Mesendoderm (in vitro differentiated cells): ENCODE measurements around the gene CSGALNACT2.
"Not testable (repeated sequence)": the region's sequence is repeated elsewhere in the genome, so short reads cannot be mapped to it uniquely, and the experiment has no call there.

Experiments used
- DNase-seq: peaks from one replicate; pipeline ENCODE4 v3.0.0; 2013
- H2AK5ac ChIP-seq: 2 replicates; pipeline ENCODE4 v1.6.1; 2013; ENCODE audit warnings: low read length, inconsistent platforms
- H2BK120ac ChIP-seq: 2 replicates; pipeline ENCODE4 v1.6.1; 2013; ENCODE audit warnings: low read depth, mild to moderate bottlenecking, low read length, moderate library complexity, mixed read lengths
- H2BK15ac ChIP-seq: replicated peaks from 2 replicates; pipeline ENCODE4 v1.6.1; 2013; ENCODE audit warnings: low read depth, mild to moderate bottlenecking, moderate library complexity
- H2BK5ac ChIP-seq: 2 replicates; pipeline ENCODE4 v1.6.1; 2013; ENCODE audit warnings: low read length, inconsistent platforms
- H3K18ac ChIP-seq: 2 replicates; pipeline ENCODE4 v1.6.1; 2013; ENCODE audit warnings: mild to moderate bottlenecking, low read length, mixed read lengths
- H3K23ac ChIP-seq: one replicate; pipeline ENCODE4 v1.6.1; 2013; ENCODE audit warnings: low read length
- H3K27ac ChIP-seq: 2 replicates; pipeline ENCODE4 v1.5.1; 2013; ENCODE audit warnings: low read depth, mild to moderate bottlenecking, inconsistent platforms, low read length, moderate library complexity
- H3K27me3 ChIP-seq: 2 replicates; pipeline ENCODE4 v1.6.1; 2013; ENCODE audit warnings: low read length, control low read depth, mild to moderate bottlenecking, inconsistent platforms; ENCODE audit not compliant: insufficient read depth, poor library complexity
- H3K36me3 ChIP-seq: 2 replicates; pipeline ENCODE4 v1.6.1; 2013; ENCODE audit warnings: low read length, inconsistent platforms; ENCODE audit not compliant: control insufficient read depth, insufficient read depth
- H3K4ac ChIP-seq: one replicate; pipeline ENCODE4 v1.6.1; 2013; ENCODE audit warnings: low read depth, mild to moderate bottlenecking, low read length, moderate library complexity
- H3K4me1 ChIP-seq: 2 replicates; pipeline ENCODE4 v1.6.1; 2013; ENCODE audit warnings: low read depth, low read length, inconsistent platforms; ENCODE audit not compliant: control insufficient read depth
- H3K4me2 ChIP-seq: 2 replicates; pipeline ENCODE4 v1.6.1; 2013; ENCODE audit warnings: low read length
- H3K4me3 ChIP-seq: 2 replicates; pipeline ENCODE4 v1.5.1; 2013; ENCODE audit warnings: mild to moderate bottlenecking, low read length
- H3K56ac ChIP-seq: one replicate; pipeline ENCODE4 v1.6.1; 2013; ENCODE audit warnings: low read length
- H3K79me1 ChIP-seq: 2 replicates; pipeline ENCODE4 v1.6.1; 2013; ENCODE audit warnings: low read length, inconsistent platforms
- H3K79me2 ChIP-seq: 2 replicates; pipeline ENCODE4 v1.6.1; 2013; ENCODE audit warnings: mild to moderate bottlenecking, low read length; ENCODE audit not compliant: control insufficient read depth, insufficient read depth
- H3K9ac ChIP-seq: 2 replicates; pipeline ENCODE4 v1.6.1; 2013; ENCODE audit warnings: low read length, inconsistent platforms
- H4K5ac ChIP-seq: one replicate; pipeline ENCODE4 v1.6.1; 2013; ENCODE audit warnings: low read length
- H4K8ac ChIP-seq: one replicate; pipeline ENCODE4 v1.6.1; 2013; ENCODE audit warnings: low read depth, mild to moderate bottlenecking, control low read depth, low read length, moderate library complexity
- WGBS: extraction: QIAGEN DNeasy Blood & Tissue Kit; methylation state at CpG from one replicate; pipeline ENCODE4 v1.1.7; 2013; ENCODE audit warnings: low lambda C conversion rate, missing lambda C conversion rate; ENCODE audit not compliant: insufficient coverage; ENCODE audit errors: extremely low coverage; 5-methylcytosine and 5-hydroxymethylcytosine counted together

Gene CSGALNACT2

DNA sequence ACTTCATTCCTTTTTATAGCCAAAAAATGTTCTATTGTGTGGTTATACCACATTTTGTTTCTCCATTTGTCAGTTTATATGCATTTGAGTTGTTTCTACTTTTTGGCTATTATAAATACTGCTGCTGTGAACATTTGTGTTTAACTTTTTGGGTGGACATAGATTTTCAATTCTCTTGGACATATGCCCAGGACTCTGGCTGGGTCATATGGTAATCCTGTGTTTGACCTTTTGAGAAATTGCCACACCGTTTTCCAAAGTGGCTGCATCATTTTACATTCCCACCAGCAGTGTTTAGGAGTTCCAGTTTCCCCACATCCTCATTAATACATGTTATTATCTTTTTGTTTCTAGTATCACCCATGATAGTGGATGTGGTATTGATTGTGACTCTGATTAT, 39.4 kb downstream of the CSGALNACT2 start:
- Histone ChIP-seq H2BK120ac (no peak overlapping the region), H3K9ac (no peak overlapping the region), H3K4me1 (no peaks in the 10 kb centered on the region), H3K4ac (no peak overlapping the region), H3K56ac (no peak overlapping the region), H2AK5ac (no peak overlapping the region), H3K23ac (no peak overlapping the region), H3K18ac (no peak overlapping the region), H3K79me2 (no peaks in the 10 kb centered on the region), H3K4me2 (no peak overlapping the region), H2BK15ac (no peak overlapping the region), H2BK5ac (no peak overlapping the region), H3K27me3 (no peaks in the 10 kb centered on the region), H3K4me3 (no peak overlapping the region), H3K79me1 (no peaks in the 10 kb centered on the region), H3K36me3 (no peaks in the 10 kb centered on the region), H3K27ac (no peak overlapping the region), H4K5ac (no peak overlapping the region), H4K8ac (no peak overlapping the region)
- no peak for DNase-seq
- no CpG with 5 or more reads among the region's 1 CpG for WGBS

DNA sequence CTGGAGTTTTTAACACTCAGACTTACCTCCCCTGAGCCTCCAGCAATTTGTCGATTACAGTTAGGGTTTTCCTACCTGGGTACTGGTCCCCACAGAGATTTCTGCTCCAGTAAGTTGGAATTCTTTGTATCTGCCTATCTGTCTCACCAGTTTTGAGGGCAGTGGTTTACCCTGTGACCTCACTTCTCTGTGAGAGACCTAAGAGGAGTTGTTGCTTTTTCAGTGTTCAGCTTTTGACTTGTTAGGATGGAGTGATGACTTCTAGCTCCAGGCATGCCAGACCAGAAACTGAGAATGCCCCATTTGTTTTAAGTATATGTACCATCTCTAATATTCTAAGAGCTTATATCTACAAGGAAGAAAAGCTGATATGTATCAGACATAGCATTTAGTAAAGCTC, 42.9 kb downstream of the CSGALNACT2 start:
- no CpG with 5 or more reads among the region's 1 CpG for WGBS
- Histone ChIP-seq H3K36me3 (no peaks in the 10 kb centered on the region), H3K4me2 (no peak overlapping the region)

DNA sequence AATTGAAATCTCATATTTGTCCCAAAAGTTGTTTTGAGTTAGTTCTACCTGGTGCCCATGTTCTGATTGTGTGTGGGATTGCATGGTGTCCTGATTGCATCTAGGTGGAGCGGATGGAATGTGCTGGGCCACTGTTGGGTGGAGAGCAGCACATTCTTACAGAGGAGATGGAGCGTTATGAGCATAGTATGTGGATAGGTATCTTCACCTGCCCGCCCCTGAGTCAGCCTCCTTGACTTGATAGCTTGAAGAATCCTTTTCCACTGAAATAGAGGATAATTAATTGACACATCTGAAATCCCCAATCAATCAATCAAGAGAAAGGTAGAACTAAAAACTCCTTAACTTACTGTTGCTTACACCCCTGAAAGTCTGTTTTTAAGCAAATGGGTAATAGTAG, 45.5 kb downstream of the CSGALNACT2 start:
- H3K9ac ChIP-seq, H2BK120ac ChIP-seq, H3K4me3 ChIP-seq, H2BK5ac ChIP-seq, H3K79me1 ChIP-seq, H3K18ac ChIP-seq, H2BK15ac ChIP-seq, H3K27ac ChIP-seq, H4K5ac ChIP-seq, H2AK5ac ChIP-seq, H3K79me2 ChIP-seq, H3K4me1 ChIP-seq, H3K56ac ChIP-seq, H3K36me3 ChIP-seq, H3K4ac ChIP-seq, H4K8ac ChIP-seq, H3K27me3 ChIP-seq, DNase-seq, H3K23ac ChIP-seq, H3K4me2 ChIP-seq: not testable (repeated sequence)
- WGBS, result no CpG with 5 or more reads among the region's 3 CpGs

More for the DNA sequence above, 42.9 kb downstream of the CSGALNACT2 start:
- no peak overlapping the region for H3K27ac ChIP-seq
- no peak overlapping the region for H3K4me3 ChIP-seq
- H2AK5ac ChIP-seq, result no peak overlapping the region
- H2BK120ac ChIP-seq, result no peak overlapping the region
- no peak overlapping the region for H3K23ac ChIP-seq
- no peak overlapping the region for H3K9ac ChIP-seq
- no peak overlapping the region for H2BK5ac ChIP-seq
- H3K18ac ChIP-seq, result no peak overlapping the region
- no peaks in the 10 kb centered on the region for H3K79me1 ChIP-seq
- H4K5ac ChIP-seq, result no peak overlapping the region
- H3K79me2 ChIP-seq, result no peaks in the 10 kb centered on the region
- H3K56ac ChIP-seq, result no peak overlapping the region
- H2BK15ac ChIP-seq, result no peak overlapping the region
- DNase-seq, result no peak
- H3K27me3 ChIP-seq, result no peaks in the 10 kb centered on the region
- no peak overlapping the region for H4K8ac ChIP-seq
- no peak overlapping the region for H3K4ac ChIP-seq
- H3K4me1 ChIP-seq, result no peaks in the 10 kb centered on the region

DNA sequence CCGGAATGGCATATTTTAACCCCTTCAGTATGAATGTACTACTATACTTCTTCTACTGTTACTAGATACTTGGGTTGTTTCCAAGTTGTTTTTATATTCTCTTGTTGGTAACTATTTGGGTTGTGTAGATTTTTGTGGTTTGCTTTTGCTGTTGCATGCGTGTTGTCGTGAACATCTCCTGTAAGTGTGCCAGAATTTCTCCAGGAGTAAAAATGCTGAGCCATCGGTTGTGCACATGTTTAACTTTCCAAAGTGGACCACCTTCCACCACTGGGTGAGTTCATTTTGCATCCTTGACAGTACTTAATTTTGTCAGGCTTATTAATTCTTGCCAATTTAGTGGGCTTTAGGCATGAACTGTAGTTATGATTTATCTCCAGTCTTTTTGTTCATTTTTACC, 47.9 kb downstream of the CSGALNACT2 start:
- no peak overlapping the region for H3K4ac ChIP-seq
- WGBS, result no CpG with 5 or more reads among the region's 4 CpGs
- H3K27me3 ChIP-seq, result no peaks in the 10 kb centered on the region

DNA sequence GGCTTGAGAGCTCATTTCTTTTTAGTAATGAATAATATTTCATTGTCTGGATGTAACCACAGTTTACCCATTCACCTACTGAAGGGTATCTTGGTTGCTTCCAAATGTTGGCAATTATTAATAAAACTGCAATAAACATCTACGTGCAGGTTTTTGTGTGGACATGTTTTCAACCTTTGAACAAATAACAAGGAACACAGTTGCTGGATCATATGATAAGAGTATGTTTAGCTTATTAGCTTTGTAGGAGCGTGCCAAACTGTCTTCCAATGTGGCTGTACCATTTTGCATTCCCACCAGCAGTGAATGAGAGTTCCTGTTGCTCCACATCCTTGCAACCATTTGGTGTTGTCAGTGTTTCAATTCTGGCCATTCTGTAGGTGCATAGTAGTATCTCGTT, 49.0 kb downstream of the CSGALNACT2 start:
- H3K9ac ChIP-seq, result no peak overlapping the region
- no peak overlapping the region for H4K8ac ChIP-seq
- H3K4ac ChIP-seq, result no peak overlapping the region
- no peak overlapping the region for H2BK5ac ChIP-seq
- H3K56ac ChIP-seq, result no peak overlapping the region
- H3K18ac ChIP-seq, result no peak overlapping the region
- H2BK120ac ChIP-seq, result no peak overlapping the region
- H3K23ac ChIP-seq, result no peak overlapping the region
- H3K36me3 ChIP-seq, result no peaks in the 10 kb centered on the region
- H4K5ac ChIP-seq, result no peak overlapping the region
- no peaks in the 10 kb centered on the region for H3K27me3 ChIP-seq
- H3K79me2 ChIP-seq, result no peaks in the 10 kb centered on the region
- no peak overlapping the region for H3K4me2 ChIP-seq
- H2BK15ac ChIP-seq, result no peak overlapping the region
- no peaks in the 10 kb centered on the region for H3K4me1 ChIP-seq
- no CpG with 5 or more reads among the region's 3 CpGs for WGBS
- no peak overlapping the region for H2AK5ac ChIP-seq
- no peaks in the 10 kb centered on the region for H3K79me1 ChIP-seq
- H3K27ac ChIP-seq, result no peak overlapping the region
- no peak for DNase-seq
- H3K4me3 ChIP-seq, result no peak overlapping the region

More for the DNA sequence above, 47.9 kb downstream of the CSGALNACT2 start:
- Histone ChIP-seq H3K4me1 (no peaks in the 10 kb centered on the region), H3K9ac (no peak overlapping the region), H2BK120ac (no peak overlapping the region), H3K18ac (no peak overlapping the region), H3K23ac (no peak overlapping the region), H3K56ac (no peak overlapping the region), H3K27ac (no peak overlapping the region), H2AK5ac (no peak overlapping the region), H2BK5ac (no peak overlapping the region), H3K79me2 (no peaks in the 10 kb centered on the region), H3K79me1 (no peaks in the 10 kb centered on the region), H2BK15ac (no peak overlapping the region), H3K4me2 (no peak overlapping the region), H3K4me3 (no peak overlapping the region), H3K36me3 (no peaks in the 10 kb centered on the region), H4K8ac (no peak overlapping the region), H4K5ac (no peak overlapping the region)
- no peak for DNase-seq

DNA sequence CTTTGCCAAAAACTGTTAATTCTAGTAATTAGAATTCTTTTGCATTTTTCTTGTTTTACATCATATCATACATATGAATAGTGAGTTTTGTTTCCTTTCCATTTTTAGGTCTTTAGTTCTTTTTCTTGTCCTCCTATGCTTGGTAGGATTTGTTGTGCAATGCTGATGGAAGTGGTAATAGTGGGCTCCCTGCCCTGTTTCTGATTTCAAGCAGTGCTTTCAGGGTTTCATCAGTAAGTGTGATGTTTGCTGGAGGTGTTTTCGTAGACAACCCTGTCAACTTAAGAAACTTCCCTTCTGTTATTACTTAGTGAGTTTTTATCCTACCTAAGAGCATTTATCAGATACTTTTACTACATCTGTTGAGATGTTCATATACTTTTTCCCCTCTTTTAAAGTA, 50.5 kb downstream of the CSGALNACT2 start:
- no peak overlapping the region for H2BK15ac ChIP-seq
- no peak overlapping the region for H3K27ac ChIP-seq
- H3K23ac ChIP-seq, result no peak overlapping the region
- DNase-seq, result no peak
- H3K4me3 ChIP-seq, result no peak overlapping the region
- H3K4me1 ChIP-seq, result no peaks in the 10 kb centered on the region
- no CpG with 5 or more reads among the region's 1 CpG for WGBS
- H3K18ac ChIP-seq, result no peak overlapping the region
- H2BK5ac ChIP-seq, result no peak overlapping the region
- H3K4me2 ChIP-seq, result no peak overlapping the region
- no peak overlapping the region for H2BK120ac ChIP-seq
- no peak overlapping the region for H4K5ac ChIP-seq
- H3K36me3 ChIP-seq, result no peaks in the 10 kb centered on the region
- no peak overlapping the region for H4K8ac ChIP-seq
- no peak overlapping the region for H3K4ac ChIP-seq
- no peak overlapping the region for H3K9ac ChIP-seq
- no peak overlapping the region for H2AK5ac ChIP-seq
- H3K56ac ChIP-seq, result no peak overlapping the region
- H3K79me1 ChIP-seq, result no peaks in the 10 kb centered on the region
- H3K79me2 ChIP-seq, result no peaks in the 10 kb centered on the region
- no peaks in the 10 kb centered on the region for H3K27me3 ChIP-seq
